GM18909 (cell line): ENCODE results near the gene ARL5C.

Source experiments
- ATAC-seq: cut with Tn5 transposase; IDR thresholded peaks from one replicate; pipeline ENCODE4 v1.9.1; 2021; ENCODE audit warnings: mild to moderate bottlenecking; ENCODE audit not compliant: unreplicated experiment, poor library complexity

ARL5C gene

DNA sequence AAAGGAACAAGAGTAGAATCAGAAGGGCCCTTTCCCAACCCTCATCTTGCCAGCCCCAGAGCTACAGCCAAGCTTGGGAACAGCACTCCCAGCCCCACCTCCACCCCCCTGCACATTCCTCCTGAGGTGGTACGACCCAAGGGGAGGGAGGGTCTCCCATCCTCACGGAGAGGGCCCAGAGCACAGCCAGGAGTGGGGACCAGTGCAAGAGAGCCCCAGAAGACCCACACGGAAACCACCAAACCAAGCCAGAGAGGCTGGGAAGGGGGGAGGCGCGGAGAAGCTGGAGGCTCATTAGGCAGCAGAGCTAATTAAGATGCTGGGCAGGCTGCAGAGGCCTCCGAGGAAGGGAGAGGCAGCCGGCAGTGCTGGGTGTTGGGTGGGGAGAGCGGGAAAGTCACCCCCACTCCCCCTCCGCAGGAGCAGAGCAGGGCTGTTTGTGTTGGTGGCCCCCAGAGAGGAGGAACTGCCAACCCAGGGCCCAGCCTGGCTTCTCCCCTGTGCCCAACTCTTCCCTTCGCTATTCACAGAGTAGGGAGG, 29.1 kb upstream of the ARL5C start:
- ATAC-seq = no peak

DNA sequence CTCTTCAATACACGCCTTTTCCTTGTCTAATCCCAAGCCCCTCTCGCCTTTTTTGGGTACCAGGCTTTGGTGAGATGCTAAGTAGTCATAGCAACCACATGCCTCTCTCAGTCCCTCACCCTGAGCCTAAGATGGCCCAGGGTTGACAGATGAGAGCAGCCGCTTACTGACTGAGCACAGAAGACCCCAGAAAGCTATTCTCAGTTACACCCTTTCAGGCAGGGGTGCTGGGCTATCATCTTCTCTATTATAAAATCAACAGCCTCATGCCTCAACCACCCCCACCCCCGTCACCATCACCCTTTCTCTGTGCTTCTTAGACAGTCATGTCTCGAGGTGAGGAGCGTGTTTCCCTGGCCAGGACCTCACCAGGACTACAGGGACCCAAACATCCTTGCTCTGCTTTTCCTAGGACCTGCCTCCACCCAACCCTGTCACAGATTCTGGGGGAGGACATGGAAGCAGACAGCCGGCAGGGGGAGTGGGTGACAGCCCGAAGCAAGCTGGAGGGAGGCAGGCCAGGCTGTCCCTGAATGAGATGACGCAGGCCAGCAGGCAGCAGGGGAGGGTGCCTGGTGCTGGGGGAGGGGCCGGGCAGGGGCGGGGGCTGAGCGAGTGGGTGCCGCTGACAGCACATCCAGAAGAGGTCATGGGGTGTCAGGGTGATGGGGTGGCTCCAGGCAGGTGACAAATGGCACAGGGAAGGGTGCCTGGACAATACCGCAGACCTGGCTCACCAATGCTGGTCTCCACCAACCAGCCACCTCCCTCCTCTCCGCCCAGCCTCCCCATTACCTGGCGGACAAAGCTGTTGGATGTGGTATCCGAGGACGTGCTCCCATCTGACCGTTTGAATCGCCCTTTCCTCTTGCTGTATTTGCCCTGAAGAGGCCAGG, 28.4 kb upstream of the ARL5C start:
- ATAC-seq = no peak

DNA sequence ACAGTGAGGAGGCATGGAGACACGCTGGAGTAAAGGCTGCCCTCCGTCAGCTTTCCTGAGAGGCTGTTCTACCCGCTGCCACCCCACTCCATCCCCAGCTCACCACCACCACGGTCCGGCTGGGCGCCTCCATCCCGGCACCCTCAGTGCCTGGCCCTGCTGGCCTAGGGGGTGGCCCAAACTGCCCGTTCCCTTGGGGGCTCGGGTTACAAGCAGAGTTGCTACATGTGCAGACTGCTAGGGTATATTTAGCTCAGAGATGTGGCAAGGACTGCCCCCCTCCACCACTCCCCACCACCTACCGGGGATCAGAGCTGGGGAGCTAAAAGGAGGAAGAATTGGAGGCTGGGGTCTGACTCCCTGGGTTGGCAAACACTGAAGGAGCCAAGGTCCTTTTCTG, 27.4 kb upstream of the ARL5C start:
- no peak for ATAC-seq

DNA sequence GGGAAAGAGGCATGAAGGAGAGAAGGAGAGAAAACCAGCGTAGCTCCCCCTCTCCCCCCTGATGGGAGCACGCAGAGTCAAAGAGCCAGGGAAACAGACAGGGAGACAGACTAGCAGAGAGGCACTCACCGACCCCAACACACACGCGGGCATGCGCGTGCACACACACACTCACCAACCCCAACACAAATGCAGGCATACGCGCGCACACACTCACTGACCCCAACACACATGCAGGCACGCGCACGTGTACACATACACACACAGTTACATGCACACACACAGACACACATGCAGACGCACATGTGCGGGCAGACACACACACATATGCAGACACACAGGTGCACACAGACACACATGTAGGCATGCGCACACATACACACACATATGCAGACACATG, 26.9 kb upstream of the ARL5C start:
- ATAC-seq = no peak

DNA sequence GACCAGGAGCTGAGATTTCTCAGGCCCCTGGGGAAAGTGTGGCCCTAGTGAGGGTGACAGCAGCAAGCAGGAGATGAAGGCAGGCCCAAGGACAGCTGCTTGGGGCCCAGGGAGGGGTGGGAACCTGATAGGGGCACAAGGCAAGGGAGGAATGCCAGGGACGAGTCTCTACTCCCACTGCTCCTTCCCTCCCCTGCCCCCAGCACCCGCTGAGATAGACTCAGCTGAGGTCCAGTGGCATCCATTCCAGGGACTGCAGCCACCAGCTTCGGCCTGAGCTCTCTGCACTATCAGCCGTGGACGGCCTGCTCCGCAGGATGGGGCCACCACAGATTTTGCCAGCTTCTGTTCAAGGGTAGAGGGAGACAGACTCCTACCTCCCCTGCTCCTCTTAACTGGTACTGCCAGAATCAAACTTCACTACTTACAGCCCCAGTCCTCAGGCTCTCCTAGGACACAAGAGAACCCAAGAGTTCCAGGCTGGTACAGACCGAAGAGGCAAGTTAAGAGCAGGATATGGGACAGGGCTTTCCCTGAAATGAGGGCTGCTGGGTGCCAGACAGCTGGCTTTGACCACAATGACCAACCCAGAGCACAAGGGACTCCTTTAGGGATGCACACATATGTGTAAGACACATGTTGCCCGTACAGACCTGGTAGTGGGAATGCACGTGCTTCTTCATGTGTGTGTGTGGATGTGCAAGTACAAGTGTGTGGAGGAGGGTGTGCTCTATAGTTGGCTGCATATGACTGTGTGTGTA, 26.0 kb upstream of the ARL5C start:
- no peak for ATAC-seq

DNA sequence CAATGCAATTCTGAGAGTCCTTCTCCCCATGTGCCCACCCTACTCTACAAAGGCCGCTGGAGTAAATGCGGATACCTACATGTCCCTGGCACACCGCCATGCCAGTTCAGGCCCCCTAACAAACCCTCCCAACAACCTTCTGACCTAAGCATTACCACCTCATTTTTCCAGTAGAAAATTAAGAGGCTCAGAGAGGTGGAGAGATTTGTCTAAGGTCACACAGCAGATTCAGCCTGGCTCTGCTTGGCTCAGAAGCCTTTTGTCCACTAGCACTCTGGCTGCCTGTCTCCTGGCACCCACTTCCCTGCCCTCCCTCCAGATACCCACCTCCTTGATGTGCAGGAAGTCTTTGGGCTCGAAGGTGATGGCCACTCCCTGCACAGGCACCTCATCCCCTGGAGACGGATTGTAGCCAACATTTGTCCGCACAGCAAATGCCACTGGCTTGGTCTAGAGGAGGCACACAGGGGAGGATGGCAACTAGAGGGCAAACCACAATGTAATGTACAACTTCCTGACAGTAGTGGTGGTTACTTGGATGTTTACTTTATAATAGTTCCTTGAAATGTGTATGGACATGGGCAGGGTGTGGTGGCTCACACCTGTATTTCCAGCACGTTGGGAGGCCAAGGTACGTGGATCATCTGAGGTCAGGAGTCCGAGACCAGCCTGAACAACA, 21.3 kb upstream of the ARL5C start:
- no peak for ATAC-seq

DNA sequence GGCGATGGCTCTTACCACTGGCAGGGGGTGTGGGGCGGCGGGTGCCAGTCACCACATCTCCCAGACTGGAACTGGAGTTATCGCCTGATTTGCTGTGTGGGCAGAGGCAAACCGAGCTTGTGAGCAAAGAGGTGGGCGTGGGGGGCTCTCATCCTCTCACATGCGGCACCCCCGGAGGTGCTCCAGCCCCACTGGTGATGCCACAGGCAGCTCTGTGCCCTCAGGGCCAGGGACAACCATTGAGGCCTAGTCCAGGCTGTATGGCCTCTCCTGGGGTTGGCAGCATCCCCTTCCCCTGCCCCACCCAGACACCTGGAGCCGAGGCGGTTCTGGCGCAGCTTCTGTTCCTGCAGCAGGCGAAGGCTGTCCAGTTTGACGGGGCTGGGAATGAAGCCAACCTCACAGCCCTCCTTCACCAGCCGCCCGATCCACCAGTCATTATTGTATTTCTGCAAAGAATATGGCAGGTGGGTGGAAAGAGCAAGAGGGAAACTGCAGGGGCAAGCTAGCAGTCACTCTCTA, 20.6 kb upstream of the ARL5C start:
- ATAC-seq = no peak

DNA sequence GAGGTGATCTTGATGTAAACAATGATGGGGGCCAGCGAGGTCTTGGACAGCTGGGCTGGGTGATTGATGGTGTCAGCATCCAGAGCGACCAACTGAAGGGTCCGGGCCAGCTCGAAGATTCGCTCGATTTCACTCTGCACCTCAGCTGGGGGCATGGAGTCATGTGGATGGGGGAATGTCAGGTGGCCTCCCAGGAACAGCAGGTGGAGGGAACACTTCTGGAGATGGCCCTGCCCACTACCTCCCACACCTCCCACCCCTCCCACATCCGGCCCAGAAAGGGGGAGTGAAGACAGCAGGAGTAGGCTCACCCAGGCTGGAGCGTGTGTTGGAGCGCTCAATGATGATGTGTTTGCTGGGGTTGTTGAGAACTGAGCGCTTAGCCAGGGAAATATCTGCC, 17.8 kb upstream of the ARL5C start:
- no peak for ATAC-seq

DNA sequence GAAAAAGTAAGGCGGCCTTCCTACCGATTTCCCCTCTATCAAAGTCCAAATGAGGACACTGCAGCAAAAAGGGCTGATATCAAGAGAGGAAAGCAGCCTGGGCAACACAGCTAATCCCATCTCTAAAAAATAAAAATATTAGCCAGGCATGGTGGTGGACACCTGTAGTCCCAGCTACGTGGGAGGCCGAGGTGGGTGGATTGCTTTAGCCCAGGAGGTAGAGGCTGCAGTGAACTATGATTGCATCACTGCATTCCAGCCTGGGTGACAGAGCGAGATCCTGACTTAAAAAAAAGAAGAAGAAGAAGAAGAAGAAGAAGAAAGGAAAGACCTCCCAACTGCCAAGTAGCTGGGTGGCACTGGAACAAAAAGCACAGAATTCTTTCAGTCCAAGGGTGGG, 17.1 kb upstream of the ARL5C start:
- no peak for ATAC-seq

DNA sequence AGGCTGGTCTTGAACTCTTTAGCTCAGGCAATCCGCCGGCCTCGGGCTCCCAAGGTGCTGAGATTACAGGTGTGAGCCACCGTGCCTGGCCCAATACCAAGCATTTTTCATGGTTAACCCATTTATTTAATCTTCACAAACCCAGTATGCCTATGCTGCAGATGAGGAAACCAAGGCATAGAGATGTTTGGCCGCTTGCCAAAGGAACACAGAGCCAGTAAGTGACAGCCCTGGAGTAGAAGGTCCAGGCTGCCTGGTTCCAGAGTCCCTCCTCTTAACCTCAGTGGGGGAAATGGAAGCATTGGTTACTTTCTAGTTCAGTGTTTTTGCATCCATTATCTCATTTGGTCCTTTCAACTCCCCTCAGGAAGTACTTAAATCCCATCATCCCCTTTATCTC, 15.3 kb upstream of the ARL5C start:
- no peak for ATAC-seq

DNA sequence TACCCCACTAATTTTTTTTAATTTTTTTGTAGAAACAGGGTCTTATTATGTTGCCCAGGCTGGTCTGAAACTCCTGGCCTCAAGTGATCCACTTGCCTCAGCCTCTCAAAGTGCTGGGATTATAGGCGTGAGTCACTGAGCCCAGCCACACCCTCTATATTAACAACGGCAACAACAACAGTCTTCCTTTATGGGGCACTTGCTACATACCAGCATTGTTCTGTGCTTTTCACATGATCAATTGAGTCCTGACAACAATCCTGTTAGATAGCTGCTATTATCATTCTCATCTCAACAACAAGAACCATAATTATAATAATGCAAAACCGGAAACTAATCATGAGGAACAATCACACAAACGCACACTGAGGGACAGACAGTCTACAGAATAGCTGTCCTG, 12.6 kb upstream of the ARL5C start:
- no peak for ATAC-seq

DNA sequence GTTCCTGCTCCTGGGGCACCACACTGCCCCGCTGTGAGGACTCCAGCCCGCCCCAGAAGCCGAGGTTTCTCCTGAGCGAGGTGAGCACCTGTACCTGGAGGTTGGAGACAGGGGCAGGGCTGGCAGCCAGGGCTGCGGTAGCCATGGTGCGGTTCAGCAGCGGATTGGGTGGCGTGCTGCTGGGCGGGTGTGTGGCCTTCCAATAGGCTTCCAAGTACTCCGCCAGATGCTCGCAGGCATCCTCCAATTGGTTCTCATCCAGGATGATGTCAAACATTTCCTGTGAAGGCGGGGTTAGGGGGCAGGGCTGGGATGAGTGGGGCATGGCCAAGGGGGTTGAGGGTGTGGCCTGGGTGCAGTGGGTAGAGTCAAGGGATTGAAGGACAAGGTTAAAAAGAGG, 11.3 kb upstream of the ARL5C start:
- no peak for ATAC-seq

DNA sequence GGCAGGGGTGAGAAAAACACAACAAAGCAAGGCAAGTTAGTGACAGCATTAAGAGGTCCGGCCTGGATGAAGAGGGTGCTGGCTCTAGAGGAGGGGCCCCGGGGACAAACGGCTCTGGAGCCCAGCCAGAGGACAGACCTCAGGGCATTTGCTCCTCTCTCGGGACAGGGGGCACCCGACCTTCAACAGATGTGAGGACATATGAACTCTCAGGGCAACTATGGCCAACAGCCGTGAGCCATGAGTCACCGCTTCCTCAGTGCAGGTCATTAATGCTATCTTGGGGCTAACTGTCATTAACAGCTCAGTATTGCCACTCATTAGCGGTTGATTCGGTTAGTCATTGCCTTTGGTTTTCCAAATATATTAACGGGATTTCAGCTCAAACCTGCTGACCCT, 9.7 kb upstream of the ARL5C start:
- ATAC-seq = no peak

DNA sequence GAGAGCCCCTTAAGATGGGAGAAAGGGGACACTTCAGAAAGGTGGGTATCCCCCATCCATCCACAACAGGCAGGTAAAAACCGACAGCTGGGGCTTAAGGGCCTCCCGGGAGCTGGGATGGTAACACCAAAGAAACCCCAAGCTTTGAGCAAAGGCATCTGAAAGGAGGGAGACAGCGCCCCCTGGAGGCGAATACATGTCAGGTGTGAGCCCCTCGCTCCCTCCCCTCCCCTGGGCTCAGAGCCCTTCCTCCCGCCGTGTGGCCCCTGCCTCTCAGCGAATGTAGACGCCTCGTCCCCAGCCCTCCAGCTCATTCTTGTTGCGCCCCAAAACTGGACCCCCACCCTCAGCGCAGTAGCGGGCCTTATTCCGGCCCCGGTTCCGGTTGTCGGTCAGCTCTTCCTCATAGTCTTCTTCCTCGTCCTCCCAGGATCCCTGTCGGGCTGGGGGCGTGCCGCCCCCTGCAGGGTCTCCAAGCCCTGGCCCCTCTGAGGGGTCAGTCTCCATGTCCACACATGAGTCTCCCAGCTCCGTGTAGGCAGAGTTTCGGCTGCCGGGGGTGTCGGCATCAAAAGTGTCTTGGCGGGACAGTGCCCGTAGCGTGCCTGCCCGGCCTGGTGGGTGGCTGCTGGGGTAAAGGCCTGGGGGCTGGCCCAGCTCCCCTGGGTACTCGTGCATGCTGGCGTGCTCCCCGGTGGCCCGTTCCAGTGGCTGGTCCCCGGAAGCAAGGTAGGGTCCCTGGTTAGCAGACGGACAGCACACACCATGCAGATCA, 9.1 kb upstream of the ARL5C start:
- ATAC-seq = no peak

DNA sequence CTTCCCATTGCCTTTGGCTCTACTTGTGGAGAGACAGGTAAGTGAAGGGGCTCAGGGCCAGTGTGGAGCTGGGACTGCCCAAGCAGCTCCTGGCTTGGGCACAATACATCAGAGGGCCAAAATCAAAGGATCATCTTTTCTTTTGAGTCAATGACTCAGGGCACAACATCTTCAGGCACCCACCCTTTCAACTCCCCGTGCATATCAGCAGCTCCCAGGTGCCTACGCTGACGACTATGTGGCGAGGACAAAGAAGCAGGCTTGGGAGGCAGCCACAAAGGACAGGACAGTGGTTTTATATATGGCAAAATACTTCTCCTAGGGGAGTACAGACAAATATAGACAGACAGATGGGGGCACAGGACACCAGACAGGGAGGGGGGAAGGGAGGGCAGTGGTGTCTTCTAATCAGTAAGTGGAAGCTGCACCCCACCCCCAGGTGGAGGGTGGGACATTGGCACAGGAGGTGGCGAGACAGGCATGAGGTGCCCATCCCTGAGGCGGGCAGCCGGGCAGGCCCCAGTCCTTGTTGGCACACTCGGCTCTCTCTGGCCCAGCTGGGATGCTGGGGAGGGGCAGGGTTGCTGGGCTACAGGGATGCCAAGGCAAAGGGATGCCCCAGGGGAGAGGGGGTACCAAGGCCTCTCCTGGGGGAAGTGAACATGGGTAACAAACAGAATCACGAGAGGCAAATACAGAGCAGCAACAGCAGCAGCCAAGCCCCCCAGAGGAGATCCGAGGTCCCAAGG, 7.7 kb upstream of the ARL5C start:
- no peak for ATAC-seq

DNA sequence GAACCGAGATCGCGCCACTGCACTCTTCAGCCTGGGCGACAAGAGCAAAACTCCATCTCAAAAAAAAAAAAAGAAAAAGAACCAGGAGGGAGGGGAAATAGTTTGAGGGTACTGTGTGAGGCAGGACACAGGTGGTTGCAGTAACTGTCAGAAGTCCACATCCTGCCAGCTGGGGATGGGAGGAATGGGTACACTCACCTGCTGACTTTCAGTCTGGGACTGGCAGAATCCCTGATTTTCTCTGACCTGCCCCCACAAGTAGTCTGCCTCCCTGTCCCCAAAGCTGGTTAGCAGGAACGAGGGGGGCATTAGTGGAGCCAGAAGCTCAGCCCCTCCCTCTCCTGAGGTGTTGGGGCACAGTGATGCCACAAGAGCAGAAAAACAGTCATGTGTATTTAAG, 7.1 kb upstream of the ARL5C start:
- ATAC-seq = no peak

DNA sequence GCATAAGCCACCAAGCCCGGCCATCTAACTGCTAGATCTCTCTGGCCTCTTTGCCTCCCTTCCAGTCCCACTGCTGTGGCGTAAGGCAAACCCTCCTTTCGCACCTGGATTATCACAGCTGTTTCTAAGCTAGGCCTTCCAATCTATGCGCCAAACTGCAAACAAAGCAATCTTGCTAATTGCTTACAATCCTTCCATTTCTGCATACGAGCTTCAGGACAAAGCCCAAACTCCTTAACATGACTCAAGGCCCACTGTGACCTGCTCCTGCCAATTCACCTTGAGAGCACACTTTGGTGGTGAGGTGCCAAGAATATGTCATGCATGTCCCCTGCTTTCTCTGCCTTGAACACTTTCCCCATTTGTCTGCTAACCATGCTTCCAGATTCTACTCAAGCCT, 6.0 kb upstream of the ARL5C start:
- no peak for ATAC-seq

DNA sequence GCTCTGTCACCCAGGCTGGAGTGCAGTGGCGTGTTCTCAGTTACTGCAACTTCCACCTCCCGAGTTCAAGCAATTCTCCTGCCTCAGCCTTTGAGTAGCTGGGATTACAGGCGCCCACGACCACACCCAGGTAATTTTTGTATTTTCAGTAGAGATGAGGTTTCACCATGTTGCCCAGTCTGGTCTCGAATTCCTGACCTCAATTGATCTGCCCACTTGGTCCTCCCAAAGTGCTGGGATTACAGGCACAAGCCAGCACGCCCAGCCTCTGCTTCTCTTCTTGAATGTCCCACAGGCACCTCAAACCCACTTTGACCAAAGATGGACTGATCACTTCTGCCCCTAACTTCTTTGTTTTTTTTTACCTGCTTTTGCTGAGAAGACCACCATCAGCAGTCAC, 4.6 kb upstream of the ARL5C start:
- no peak for ATAC-seq

DNA sequence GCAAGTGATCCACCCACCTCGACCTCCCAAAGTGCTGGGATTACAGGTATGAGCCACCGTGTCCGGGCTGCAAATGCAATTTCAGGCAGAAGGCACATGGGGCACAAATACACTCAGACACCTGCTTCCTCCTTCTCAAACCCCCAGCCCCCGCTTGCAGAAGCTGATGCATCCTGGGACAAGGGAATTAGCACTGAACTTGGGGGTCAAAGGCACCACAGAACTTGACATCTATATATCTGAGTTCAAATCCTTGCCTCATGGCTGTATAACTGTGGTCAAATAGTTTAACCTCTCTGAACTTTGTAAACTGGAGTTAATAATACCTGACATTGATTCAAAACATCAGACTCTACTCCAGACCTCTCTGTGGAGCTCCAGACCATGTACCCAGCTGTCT, 4.1 kb upstream of the ARL5C start:
- no peak for ATAC-seq
